H1 (cell line): ENCODE results near the gene MEI1.

Source experiments
- CTCF ChIP-seq, 3 experiments: IDR thresholded peaks; 1 replicate in 2 of 3; 2 replicates in 1 of 3; pipeline versions ENCODE4 v1.5.1 to v1.6.1; 2011; ENCODE audit warnings: low read length in 3 of 3, mild to moderate bottlenecking in 3 of 3, inconsistent platforms in 2 of 3, low read depth in 1 of 3, moderate library complexity in 1 of 3; ENCODE audit not compliant: insufficient read depth in 1 of 3; ENCODE audit errors: control extremely low read depth in 1 of 3
- KDM1A ChIP-seq: fragments of 200-600, 300-600 bp; sonication (generic); IDR thresholded peaks from 2 replicates; pipeline ENCODE4 v1.7.1; 2016; ENCODE audit warnings: mild to moderate bottlenecking, low read length, borderline replicate concordance
- PHF8 ChIP-seq: fragments of 200-600 bp; sonication (generic); conservative IDR thresholded peaks from 2 replicates; pipeline ENCODE4 v1.7.1; 2012; ENCODE audit warnings: low read depth, mild to moderate bottlenecking, inconsistent platforms, low read length, moderate library complexity
- POLR2A ChIP-seq, 2 experiments: IDR thresholded peaks; 1 replicate in 1 of 2; 2 replicates in 1 of 2; pipeline ENCODE4 v1.6.1; 2011; ENCODE audit warnings: low read depth in 2 of 2, low read length in 2 of 2, mild to moderate bottlenecking in 2 of 2; ENCODE audit errors: control extremely low read depth in 1 of 2

GRCh38 chr22:41745968-41746367 is 46.7 kb downstream of the MEI1 start:
- TF ChIP-seq POLR2A (IDR thresholded peaks at IDR 0.05; ENCODE audit: control extremely low read depth in 1 of 2, low read depth in 2 of 2, low read length in 2 of 2) (no peak), KDM1A (no peak), CTCF (IDR thresholded peaks at IDR 0.05; ENCODE audit: control extremely low read depth in 1 of 3, insufficient read depth in 1 of 3, low read depth in 1 of 3, low read length in 3 of 3) (no peak), PHF8 (no peak)
